Endothelial cell of umbilical vein (primary cell): Measurements from ENCODE around the gene ADCY9. TPM values are rescaled to one million over a fixed set of nuclear protein-coding genes. Genes with fewer than 3 reads are reported as not detected.

Experiments used
- BruUV-seq: library from RNA; stranded (reverse); fragments of 400-500 nt; replicated peaks from 2 replicates; lab custom pipeline; 2021; lab: Mats Ljungman, UMichigan
- CTCF ChIA-PET: fragments of 300-600, 350-600 bp; sonication (Branson Sonifier 250); formaldehyde crosslinking; loops from one replicate; lab custom pipeline; 2021; ENCODE audit warnings: antibody characterized with exemption, inconsistent platforms; lab: Charles Lee
- POLR2A ChIA-PET: fragments of 300-600, 350-600 bp; sonication (Branson Sonifier 250); formaldehyde crosslinking; loops from one replicate; lab custom pipeline; 2021; ENCODE audit warnings: antibody characterized with exemption, inconsistent platforms; lab: Charles Lee
- DNase-seq: peaks from one replicate; pipeline ENCODE4 v3.0.0-alpha.2; 2011; ENCODE audit warnings: low read depth, low spot score
- FAIRE-seq: peaks from 2 replicates; lab custom pipeline; 2011; peaks lifted over from hg19 to GRCh38; lab: Jason Lieb, UNC
- H2AFZ ChIP-seq: 2 replicates; pipeline ENCODE4 v1.6.0; 2012; ENCODE audit warnings: low read depth, low read length, control low read depth, inconsistent platforms
- H3K27ac ChIP-seq: 2 replicates; pipeline ENCODE4 v1.5.1; 2011; ENCODE audit warnings: low read depth, mild to moderate bottlenecking, control low read depth, low read length, moderate library complexity; ENCODE audit not compliant: insufficient read depth
- H3K27me3 ChIP-seq, 2 experiments: 2 replicates each; pipeline versions ENCODE4 v1.6.0 to v1.6.1; 2011; ENCODE audit warnings: low read length in 2 of 2, mixed read lengths in 1 of 2; ENCODE audit not compliant: control insufficient read depth in 2 of 2, insufficient read depth in 2 of 2
- H3K36me3 ChIP-seq, 2 experiments: 2 replicates in 1 of 2; 3 replicates in 1 of 2; pipeline ENCODE4 v1.5.1; 2011; ENCODE audit warnings: low read length in 2 of 2, mild to moderate bottlenecking in 1 of 2, moderate library complexity in 1 of 2; ENCODE audit not compliant: control insufficient read depth in 2 of 2, insufficient read depth in 2 of 2; ENCODE audit errors: extremely low read depth in 1 of 2
- H3K4me1 ChIP-seq: 3 replicates; pipeline ENCODE4 v1.5.1; 2011; ENCODE audit warnings: mild to moderate bottlenecking, low read length; ENCODE audit not compliant: control insufficient read depth, insufficient read depth; ENCODE audit errors: extremely low read depth
- H3K4me2 ChIP-seq: 2 replicates; pipeline ENCODE4 v1.6.1; 2011; ENCODE audit warnings: low read length, control low read depth, mixed read lengths; ENCODE audit not compliant: insufficient read depth
- H3K4me3 ChIP-seq, 3 experiments: fragments of 200-600 bp in 1 of 3; sonication (generic), shearing (Covaris generic) in 1 of 3; replicated peaks in 1 of 3; 2 replicates each; pipeline ENCODE4 v1.5.1; 2011 to 2016; ENCODE audit warnings: control low read depth in 3 of 3, low read length in 3 of 3, mild to moderate bottlenecking in 2 of 3, inconsistent platforms in 1 of 3, low read depth in 1 of 3, moderate library complexity in 1 of 3; ENCODE audit not compliant: insufficient read depth in 1 of 3
- H3K79me2 ChIP-seq: 2 replicates; pipeline ENCODE4 v1.6.0; 2012; ENCODE audit warnings: low read length, inconsistent platforms; ENCODE audit not compliant: control insufficient read depth, insufficient read depth
- H3K9ac ChIP-seq: replicated peaks from 2 replicates; pipeline ENCODE3; 2011; ENCODE audit warnings: low read length, control low read depth; ENCODE audit not compliant: insufficient read depth; ENCODE audit errors: extremely low read depth
- H3K9me1 ChIP-seq: replicated peaks from 3 replicates; pipeline ENCODE4 v1.6.0; 2011; ENCODE audit warnings: mild to moderate bottlenecking, low read length; ENCODE audit not compliant: control insufficient read depth, insufficient read depth; ENCODE audit errors: extremely low read depth
- H3K9me3 ChIP-seq: replicated peaks from 2 replicates; pipeline ENCODE4 v1.5.1; 2012; ENCODE audit warnings: low read length, inconsistent platforms; ENCODE audit not compliant: control insufficient read depth, insufficient read depth
- H4K20me1 ChIP-seq: replicated peaks from 2 replicates; pipeline ENCODE3; 2011; ENCODE audit warnings: mild to moderate bottlenecking, low read length; ENCODE audit not compliant: control insufficient read depth, insufficient read depth; ENCODE audit errors: extremely low read depth
- CTCF ChIP-seq, 2 donors: IDR thresholded peaks; 1 replicate in 1 of 2; 2 replicates in 1 of 2; pipeline ENCODE4 v1.5.1; 2011; ENCODE audit warnings: low read length in 2 of 2, mild to moderate bottlenecking in 2 of 2, moderate library complexity in 2 of 2, control low read depth in 1 of 2, inconsistent platforms in 1 of 2, low read depth in 1 of 2; ENCODE audit not compliant: insufficient read depth in 1 of 2; ENCODE audit errors: extremely low read depth in 1 of 2
- EZH2 ChIP-seq: IDR thresholded peaks from 2 replicates; pipeline ENCODE4 v1.6.1; 2012; ENCODE audit warnings: borderline replicate concordance, low read depth, mild to moderate bottlenecking, moderate library complexity, low read length, inconsistent platforms; ENCODE audit not compliant: severe bottlenecking
- FOS ChIP-seq: IDR thresholded peaks from 2 replicates; pipeline ENCODE4 v1.6.1; 2011; ENCODE audit warnings: mild to moderate bottlenecking, low read length, moderate library complexity, borderline replicate concordance; ENCODE audit not compliant: insufficient read depth
- GATA2 ChIP-seq: IDR thresholded peaks from 2 replicates; pipeline ENCODE4 v1.7.0; 2011; ENCODE audit warnings: low read depth, mild to moderate bottlenecking, moderate library complexity, mixed read lengths, low read length; ENCODE audit not compliant: insufficient read length, insufficient read depth
- JUN ChIP-seq: IDR thresholded peaks from 2 replicates; pipeline ENCODE4 v1.6.1; 2011; ENCODE audit warnings: borderline replicate concordance, low read depth; ENCODE audit not compliant: insufficient read length, insufficient read depth
- MAX ChIP-seq: IDR thresholded peaks from 2 replicates; pipeline ENCODE4 v1.6.1; 2011; ENCODE audit not compliant: insufficient read depth, insufficient read length
- MYC ChIP-seq: IDR thresholded peaks from one replicate; pipeline ENCODE4 v1.6.1; 2011; ENCODE audit warnings: mild to moderate bottlenecking, low read depth, low read length
- POLR2A ChIP-seq: IDR thresholded peaks from 2 replicates; pipeline ENCODE4 v1.6.1; 2012; ENCODE audit warnings: low read depth, mild to moderate bottlenecking, control low read depth, low read length
- POLR2AphosphoS5 ChIP-seq: IDR thresholded peaks from 2 replicates; pipeline ENCODE4 v1.6.1; 2012; ENCODE audit warnings: low read depth, mild to moderate bottlenecking, control low read depth, low read length, moderate library complexity; ENCODE audit not compliant: insufficient read depth
- dilution Hi-C: fragments of 300-500 bp; cut with MboI; formaldehyde crosslinking; loops from one replicate; pipeline ENCODE4 v1.15.0; 2019; ENCODE audit warnings: low sequenced_read_pairs; ENCODE audit not compliant: extremely low pct_ligation_motif_present
- intact Hi-C: fragments of 100-400 bp; cut with micrococcal nuclease; formaldehyde crosslinking; loops from one replicate; pipeline ENCODE4 v1.10.0; 2022
- polyA plus RNA-seq, 4 experiments: library from polyadenylated mRNA; depleted of rRNA in 3 of 4; stranded (reverse) in 3 of 4; unstranded in 1 of 4; fragments of >200 nt; gene quantifications; 2 replicates each; pipeline versions ENCODE4 v1.2.1 to v1.2.3, GENCODE V29; 2011 to 2012; ENCODE audit warnings: missing spikeins in 1 of 4
- total RNA-seq: library from RNA; stranded (reverse); gene quantifications from 2 replicates; pipeline ENCODE4 v1.2.3, GENCODE V29; 2021

ADCY9 gene
- total and polyA plus RNA-seq, 2 donors (not counting 3 experiments of a cell fraction or from before 2014, with no cell fraction given) = 6.8 to 14.0 TPM

- no peaks in the 10 kb centered on the region for H3K4me1 ChIP-seq
Observed at GRCh38 chr16:4003166-4003565, 113.1 kb downstream of the ADCY9 start.

More at GRCh38 chr16:4003166-4003565, 113.1 kb downstream of the ADCY9 start:
- Histone ChIP-seq H3K79me2 (no peaks in the 10 kb centered on the region), H3K4me2 (no peak overlapping the region), H4K20me1 (no peaks in the 10 kb centered on the region), H3K27ac (no peak overlapping the region), H3K4me3 (no peak overlapping the region), H2AFZ (no peak overlapping the region), H3K36me3 (no peaks in the 10 kb centered on the region), H3K9me3 (no peaks in the 10 kb centered on the region), H3K9me1 (no peaks in the 10 kb centered on the region), H3K9ac (no peak overlapping the region), H3K27me3 (no peaks in the 10 kb centered on the region)
- no TSS peak for BruUV-seq
- DNase-seq = no peak
- ChIA-PET CTCF (no interaction called here), POLR2A (no interaction called here)
- no peak for TF ChIP-seq EZH2
- no peak for TF ChIP-seq MAX
- no peak for TF ChIP-seq JUN
- TF ChIP-seq GATA2 = no peak
- no peak for TF ChIP-seq CTCF (IDR thresholded peaks at IDR 0.05; ENCODE audit: extremely low read depth in 1 of 2, insufficient read depth in 1 of 2, low read depth in 1 of 2, low read length in 2 of 2)
- no peak for TF ChIP-seq POLR2AphosphoS5
- no peak for TF ChIP-seq MYC
- TF ChIP-seq FOS = no peak
- no peak for TF ChIP-seq POLR2A
- dilution Hi-C loops = no loop called here
- no peak for FAIRE-seq
- intact Hi-C loops = no loop called here
